ENCODE data around the gene MICAL1.
A peak's percentile ranks its signal among the peaks of the same experiment; 100 is the strongest.
"Not testable (repeated sequence)": the region's sequence is repeated elsewhere in the genome, so short reads cannot be mapped to it uniquely, and the experiment has no call there.

The MICAL1 gene

GRCh38 chr6:109477725-109478124, 22.2 kb upstream of the MICAL1 start:
- no peak for DNase-seq

GRCh38 chr6:109477184-109477583, 21.6 kb upstream of the MICAL1 start:
- DNase-seq: no peak

GRCh38 chr6:109475625-109476024, 20.1 kb upstream of the MICAL1 start:
- no peak for DNase-seq

GRCh38 chr6:109474995-109475394, 19.4 kb upstream of the MICAL1 start:
- no peak for DNase-seq

- DNase-seq: no peak
Observed at GRCh38 chr6:109473120-109473519, 17.5 kb upstream of the MICAL1 start.

- no peak for DNase-seq
Observed at GRCh38 chr6:109472132-109472995, 16.8 kb upstream of the MICAL1 start.

- DNase-seq: no peak
Observed at GRCh38 chr6:109471105-109471810, 15.7 kb upstream of the MICAL1 start.

- no peak for DNase-seq
Observed at GRCh38 chr6:109469591-109470189, 14.1 kb upstream of the MICAL1 start.

- DNase-seq: no peak
Observed at GRCh38 chr6:109467696-109468095, 12.1 kb upstream of the MICAL1 start.

- no peak for DNase-seq
Observed at GRCh38 chr6:109466212-109466923, 10.8 kb upstream of the MICAL1 start.

- no peak for DNase-seq
Observed at GRCh38 chr6:109465772-109466171, 10.2 kb upstream of the MICAL1 start.

GRCh38 chr6:109461733-109462526, 6.4 kb upstream of the MICAL1 start:
- no peak for DNase-seq

GRCh38 chr6:109461205-109461604, 5.6 kb upstream of the MICAL1 start:
- DNase-seq: not testable (repeated sequence)

- no peak for DNase-seq
Observed at GRCh38 chr6:109460161-109460829, 4.7 kb upstream of the MICAL1 start.

- DNase-seq: no peak
Observed at GRCh38 chr6:109458774-109459531, 3.4 kb upstream of the MICAL1 start.

GRCh38 chr6:109457562-109457996, 2.0 kb upstream of the MICAL1 start:
- DNase-seq: peak; percentile 59

- no peak for DNase-seq
Observed at GRCh38 chr6:109456710-109457561, 1.4 kb upstream of the MICAL1 start.

- peak; percentile 70 for DNase-seq
Observed at GRCh38 chr6:109456111-109456583, 575 bp upstream of the MICAL1 start.
